K562 (cell line): Measurements from ENCODE around the gene PSME1. TPM values are rescaled to one million over a fixed set of nuclear protein-coding genes. Genes with fewer than 3 reads are reported as not detected.

Source experiments
- BDP1 ChIP-seq: IDR thresholded peaks from 3 replicates; pipeline ENCODE4 v1.6.1; 2011; ENCODE audit not compliant: insufficient read length, insufficient read depth
- CCNT2 ChIP-seq: IDR thresholded peaks from 2 replicates; pipeline ENCODE4 v1.6.1; 2011; ENCODE audit warnings: borderline replicate concordance, low read depth, mild to moderate bottlenecking, moderate library complexity, mixed read lengths, low read length; ENCODE audit not compliant: insufficient read length; ENCODE audit errors: extremely low read depth
- ERF ChIP-seq: fragments of 450-650 bp; formaldehyde crosslinking; IDR thresholded peaks from 2 replicates; pipeline ENCODE4 v1.4.0; 2020; ENCODE audit warnings: mild to moderate bottlenecking, mixed read lengths
- GATAD2B ChIP-seq: fragments of 450-650 bp; IDR thresholded peaks from 2 replicates; pipeline ENCODE4 v1.6.1; 2017; ENCODE audit warnings: mild to moderate bottlenecking, borderline replicate concordance
- GTF3C2 ChIP-seq: IDR thresholded peaks from 3 replicates; pipeline ENCODE4 v1.6.1; 2011; ENCODE audit warnings: borderline replicate concordance, mild to moderate bottlenecking, moderate library complexity; ENCODE audit not compliant: insufficient read length; ENCODE audit errors: extremely low read depth
- ILF3 ChIP-seq: fragments of 450-650 bp; IDR thresholded peaks from 2 replicates; pipeline ENCODE4 v1.6.1; 2018; ENCODE audit warnings: antibody characterized with exemption, mild to moderate bottlenecking, moderate library complexity, borderline replicate concordance
- KAT2B ChIP-seq: IDR thresholded peaks from one replicate; pipeline ENCODE4 v1.6.1; 2012; ENCODE audit warnings: low read depth, mild to moderate bottlenecking, control low read depth, inconsistent platforms, low read length, moderate library complexity
- NR0B1 ChIP-seq: fragments of 450-650 bp; IDR thresholded peaks from one replicate; pipeline ENCODE4 v1.6.1; 2018; ENCODE audit warnings: mild to moderate bottlenecking, moderate library complexity; ENCODE audit not compliant: partially characterized antibody
- NR4A1 ChIP-seq, 2 experiments: fragments of 250-450 bp in 1 of 2; fragments of 450-650 bp in 1 of 2; sonication (Bioruptor Pico) in 1 of 2; IDR thresholded peaks; 2 replicates each; pipeline versions ENCODE4 v1.4.0 to v1.6.1; 2016 to 2020; ENCODE audit warnings: mild to moderate bottlenecking in 2 of 2, missing compliant biosample characterization in 1 of 2, missing genetic modification characterization in 1 of 2, moderate library complexity in 1 of 2
- PHF20 ChIP-seq: fragments of 450-650 bp; IDR thresholded peaks from 2 replicates; pipeline ENCODE4 v1.6.1; 2018; ENCODE audit not compliant: partially characterized antibody
- POU5F1 ChIP-seq: fragments of 150-350 bp; IDR thresholded peaks from 2 replicates; pipeline ENCODE4 v1.6.1; 2014; ENCODE audit warnings: borderline replicate concordance, low read length, low read depth, mild to moderate bottlenecking; ENCODE audit not compliant: partially characterized antibody
- SNAPC5 ChIP-seq: fragments of 250-450 bp; sonication (Bioruptor Pico); IDR thresholded peaks from 2 replicates; pipeline ENCODE4 v1.8.0; 2021; ENCODE audit warnings: moderate library complexity, mild to moderate bottlenecking, inconsistent platforms
- TCFL5 ChIP-seq: fragments of 250-450 bp; sonication (Bioruptor Pico); conservative IDR thresholded peaks from 2 replicates; pipeline ENCODE4 v1.6.1; 2021; ENCODE audit warnings: mild to moderate bottlenecking, moderate library complexity, matching md5 sums
- XRCC3 ChIP-seq: fragments of 450-650 bp; IDR thresholded peaks from 2 replicates; pipeline ENCODE4 v1.6.1; 2017; ENCODE audit warnings: mild to moderate bottlenecking, moderate library complexity
- YBX1 ChIP-seq: fragments of 450-650 bp; IDR thresholded peaks from 2 replicates; pipeline ENCODE4 v1.7.1; 2016; ENCODE audit warnings: mild to moderate bottlenecking
- ZFP91 ChIP-seq: sonication (generic); formaldehyde crosslinking; IDR thresholded peaks from 2 replicates; pipeline ENCODE4 v1.8.0; 2022; ENCODE audit warnings: mild to moderate bottlenecking, missing genetic modification reagents
- ZNF280B ChIP-seq: fragments of 250-450 bp; sonication (Bioruptor Pico); IDR thresholded peaks from 2 replicates; pipeline ENCODE4 v1.5.1; 2021; ENCODE audit warnings: mild to moderate bottlenecking
- ZNF316 ChIP-seq: fragments of 450-650 bp; IDR thresholded peaks from 2 replicates; pipeline ENCODE4 v1.6.1; 2016
- ZNF436 ChIP-seq: fragments of 250-450, 450-650 bp; sonication (Bioruptor Pico); formaldehyde crosslinking; IDR thresholded peaks from 2 replicates; pipeline ENCODE4 v1.7.0; 2020; ENCODE audit warnings: mild to moderate bottlenecking
- polyA plus RNA-seq, 8 experiments: library from polyadenylated mRNA; depleted of rRNA in 4 of 8; stranded (reverse) in 5 of 8; unstranded in 3 of 8; fragments of >200 nt; fragmentation: Nextera tagmentation in 2 of 8; fragmentation: Illumina TruSeq in 1 of 8; extraction: Ambion mirVana in 2 of 8; extraction: Trizol in 1 of 8; gene quantifications; 2 replicates each; pipeline versions ENCODE4 v1.2.1 to v1.2.3, GENCODE V29; 2011 to 2014; ENCODE audit warnings: inconsistent platforms in 1 of 8, missing spikeins in 1 of 8
- total RNA-seq, 7 experiments: library from RNA; depleted of rRNA in 6 of 7; stranded (reverse); fragments of >200 nt in 6 of 7; fragmentation: Illumina TruSeq in 2 of 7; extraction: Trizol in 2 of 7; gene quantifications; 2 replicates each; pipeline versions ENCODE4 v1.2.1 to v1.2.3, GENCODE V29; 2011 to 2021; ENCODE audit warnings: low replicate concordance in 1 of 7

Gene PSME1
- total and polyA plus RNA-seq, 9 of the 15 experiments (the other 6 are each of a cell fraction or from before 2014, with no cell fraction given): 20.3 to 180 (median 67.5) TPM

- TF ChIP-seq GTF3C2 (no peak), BDP1 (no peak), KAT2B (no peak), XRCC3 (no peak), NR0B1 (no peak), CCNT2 (peak; percentile 53), PHF20 (no peak), YBX1 (no peak), ZNF316 (no peak), ZNF280B (CRISPR knock-in tag) (no peak), SNAPC5 (CRISPR knock-in tag) (no peak), ZFP91 (CRISPR knock-in tag) (no peak), ILF3 (no peak), NR4A1 (CRISPR knock-in tag; IDR thresholded peaks at IDR 0.05) (no peak; the same call in 1 of the 2 replicates), NR4A1 (tag; IDR thresholded peaks at IDR 0.05) (no peak), TCFL5 (CRISPR knock-in tag) (no peak), ERF (CRISPR knock-in tag) (0 out of 2 replicates have a peak, but pooled peaks have one; percentile 30), GATAD2B (no peak), POU5F1 (no peak), ZNF436 (CRISPR knock-in tag) (no peak)
Observed at GRCh38 chr14:24093901-24094840, 41.8 kb upstream of the PSME1 start, which contains the start of gene PCK2 (continued).
